HepG2 (cell line): Measurements from ENCODE around the gene ARF6. TPM values are rescaled to one million over a fixed set of nuclear protein-coding genes. Genes with fewer than 3 reads are reported as not detected.

Source experiments
- CENPT ChIP-seq: sonication (generic); formaldehyde crosslinking; IDR thresholded peaks from 2 replicates; pipeline ENCODE4 v1.8.0; 2022; ENCODE audit warnings: low read depth, mild to moderate bottlenecking, moderate library complexity, missing genetic modification reagents
- CENPX ChIP-seq: sonication (generic); formaldehyde crosslinking; IDR thresholded peaks from 2 replicates; pipeline ENCODE4 v1.9.0; 2021; ENCODE audit warnings: mild to moderate bottlenecking, missing genetic modification reagents, moderate library complexity
- EED ChIP-seq: sonication (generic); formaldehyde crosslinking; IDR thresholded peaks from 2 replicates; pipeline ENCODE4 v1.5.0; 2020; ENCODE audit warnings: mild to moderate bottlenecking, missing genetic modification reagents
- MED1 ChIP-seq: sonication (generic); formaldehyde crosslinking; IDR thresholded peaks from 2 replicates; pipeline ENCODE4 v1.4.0; 2020; ENCODE audit warnings: missing genetic modification reagents
- MEF2D ChIP-seq: sonication (generic); formaldehyde crosslinking; IDR thresholded peaks from 2 replicates; pipeline ENCODE4 v1.5.1; 2020; ENCODE audit warnings: mild to moderate bottlenecking, missing genetic modification reagents
- MTERF4 ChIP-seq: sonication (generic); formaldehyde crosslinking; IDR thresholded peaks from 2 replicates; pipeline ENCODE4 v1.8.0; 2023; ENCODE audit warnings: mild to moderate bottlenecking, missing genetic modification reagents
- PHF20 ChIP-seq: sonication (generic); formaldehyde crosslinking; IDR thresholded peaks from 2 replicates; pipeline ENCODE4 v1.5.0; 2020; ENCODE audit warnings: mild to moderate bottlenecking, missing genetic modification reagents
- RBM22 ChIP-seq: fragments of 200-400 bp; formaldehyde crosslinking; optimal IDR thresholded peaks from 2 replicates; pipeline ENCODE3; 2017; ENCODE audit warnings: mild to moderate bottlenecking, low read length, moderate library complexity
- RFXAP ChIP-seq: sonication (generic); formaldehyde crosslinking; IDR thresholded peaks from 2 replicates; pipeline ENCODE4 v1.4.0; 2020; ENCODE audit warnings: missing genetic modification reagents, borderline replicate concordance
- SRY ChIP-seq: sonication (generic); formaldehyde crosslinking; IDR thresholded peaks from 2 replicates; pipeline ENCODE4 v1.8.0; 2022; ENCODE audit warnings: mild to moderate bottlenecking, missing genetic modification reagents
- TFAP4 ChIP-seq: sonication (generic); IDR thresholded peaks from 2 replicates; pipeline ENCODE4 v1.6.1; 2016; ENCODE audit warnings: low read depth, borderline replicate concordance
- TGIF2 ChIP-seq: IDR thresholded peaks from 2 replicates; pipeline ENCODE4 v1.6.1; 2016; ENCODE audit warnings: control low read depth, missing compliant biosample characterization
- ZBTB33 ChIP-seq: sonication (generic); formaldehyde crosslinking; IDR thresholded peaks from 2 replicates; pipeline ENCODE4 v1.4.0; 2020; ENCODE audit warnings: missing genetic modification reagents
- ZFX ChIP-seq: sonication (generic); formaldehyde crosslinking; IDR thresholded peaks from 2 replicates; pipeline ENCODE4 v1.4.0; 2020; ENCODE audit warnings: mild to moderate bottlenecking, low read depth, missing genetic modification reagents, moderate library complexity
- ZNF430 ChIP-seq: sonication (generic); formaldehyde crosslinking; IDR thresholded peaks from 2 replicates; pipeline ENCODE4 v1.9.0; 2021; ENCODE audit warnings: mild to moderate bottlenecking, missing genetic modification reagents
- ZNF451 ChIP-seq: sonication (generic); formaldehyde crosslinking; IDR thresholded peaks from 2 replicates; pipeline ENCODE4 v1.5.0; 2020; ENCODE audit warnings: mild to moderate bottlenecking, missing genetic modification reagents
- ZNF546 ChIP-seq: sonication (generic); formaldehyde crosslinking; conservative IDR thresholded peaks from 2 replicates; pipeline ENCODE4 v1.8.1; 2023; ENCODE audit warnings: mild to moderate bottlenecking, missing genetic modification reagents
- ZNF672 ChIP-seq: sonication (generic); formaldehyde crosslinking; IDR thresholded peaks from 2 replicates; pipeline ENCODE4 v1.8.1; 2022; ENCODE audit warnings: missing genetic modification reagents
- ZXDC ChIP-seq: sonication (generic); formaldehyde crosslinking; IDR thresholded peaks from 2 replicates; pipeline ENCODE4 v1.5.0; 2020; ENCODE audit warnings: mild to moderate bottlenecking, missing genetic modification reagents
- polyA plus RNA-seq, 8 experiments: library from polyadenylated mRNA; depleted of rRNA in 3 of 8; stranded (reverse) in 7 of 8; unstranded in 1 of 8; fragments of >200 nt; fragmentation: Illumina TruSeq in 4 of 8; extraction: Trizol in 4 of 8; gene quantifications; 2 replicates each; pipeline versions ENCODE4 v1.2.1 to v1.2.3, GENCODE V29; 2011 to 2016; ENCODE audit warnings: low read depth in 4 of 8, missing spikeins in 1 of 8, mixed read lengths in 1 of 8; ENCODE audit not compliant: insufficient read depth in 1 of 8
- total RNA-seq, 5 experiments: library from RNA; depleted of rRNA; stranded (reverse); fragments of >200 nt; fragmentation: Illumina TruSeq; extraction: Trizol; gene quantifications; 2 replicates each; pipeline ENCODE4 v1.2.3, GENCODE V29; 2016; ENCODE audit warnings: low read depth in 1 of 5

The ARF6 gene
- total and polyA plus RNA-seq, 2 of the 13 experiments (the other 11 are each of a cell fraction or from before 2014, with no cell fraction given), result 12.7 to 31.9 TPM

GRCh38 chr14:49852301-49853157 is 40.4 kb upstream of the ARF6 start, which contains the start of gene NEMF (continued):
- TF ChIP-seq CENPT (peak; percentile 71; the same call in 1 of the 2 replicates), EED (peak; percentile 92), MEF2D (CRISPR knock-in tag) (peak; percentile 54; the same call in 1 of the 2 replicates), ZNF451 (CRISPR knock-in tag) (peak; percentile 55), TFAP4 (no peak), RFXAP (CRISPR knock-in tag) (0 out of 2 replicates have a peak, but pooled peaks have one; percentile 35), ZFX (CRISPR knock-in tag) (peak; percentile 98), ZBTB33 (CRISPR knock-in tag) (0 out of 2 replicates have a peak, but pooled peaks have one; percentile 5), MTERF4 (CRISPR knock-in tag) (peak; percentile 52; the same call in 1 of the 2 replicates), PHF20 (CRISPR knock-in tag) (peak; percentile 89), ZNF672 (CRISPR knock-in tag) (no peak), ZNF430 (CRISPR knock-in tag) (peak; percentile 87), MED1 (peak; percentile 54; the same call in 1 of the 2 replicates), ZNF546 (CRISPR knock-in tag) (0 out of 2 replicates have a peak, but pooled peaks have one; percentile 59), SRY (CRISPR knock-in tag) (peak; percentile 88; the same call in 1 of the 2 replicates), RBM22 (no peak), ZXDC (CRISPR knock-in tag) (no peak), TGIF2 (CRISPR knock-in tag) (0 out of 2 replicates have a peak, but pooled peaks have one; percentile 22), CENPX (CRISPR knock-in tag) (no peak)
